Measurements from ENCODE around the gene ALAD. TPM values are rescaled to one million over a fixed set of nuclear protein-coding genes. Genes with fewer than 3 reads are reported as not detected.

ALAD gene
- total and polyA plus RNA-seq, 2 of the 13 experiments (the other 11 are each of a cell fraction or from before 2014, with no cell fraction given), result 21.8 to 30.1 TPM

- TF ChIP-seq ZBTB2 (CRISPR knock-in tag; IDR thresholded peaks at IDR 0.05; ENCODE audit: low read depth) (peak; percentile 52; the same call in 1 of the 2 replicates), U2AF2 (IDR thresholded peaks at IDR 0.05; ENCODE audit: low read depth, low read length) (no peak), MAX (IDR thresholded peaks at IDR 0.05) (peak; percentile 90), IRF9 (CRISPR knock-in tag; IDR thresholded peaks at IDR 0.05; ENCODE audit: borderline replicate concordance) (peak; percentile 47; the same call in 1 of the 2 replicates), TRIM24 (CRISPR knock-in tag; IDR thresholded peaks at IDR 0.05) (no peak), TFE3 (CRISPR knock-in tag; IDR thresholded peaks at IDR 0.05) (peak; percentile 38; the same call in 1 of the 2 replicates), ZNF263 (CRISPR knock-in tag; IDR thresholded peaks at IDR 0.05) (peak; percentile 35; the same call in 1 of the 2 replicates), HNF1B (CRISPR knock-in tag; IDR thresholded peaks at IDR 0.05) (peak; percentile 78), TGIF2 (CRISPR knock-in tag; IDR thresholded peaks at IDR 0.05) (peak; percentile 94), DZIP1 (CRISPR knock-in tag; IDR thresholded peaks at IDR 0.05) (no peak), ZNF768 (CRISPR knock-in tag; IDR thresholded peaks at IDR 0.05) (peak; percentile 88), ARNTL (CRISPR knock-in tag; IDR thresholded peaks at IDR 0.05) (peak; percentile 77; the same call in 1 of the 2 replicates), ZNF770 (CRISPR knock-in tag; IDR thresholded peaks at IDR 0.05) (peak; percentile 73), ATM (IDR thresholded peaks at IDR 0.05; ENCODE audit: borderline replicate concordance) (no peak), ZNF34 (CRISPR knock-in tag; IDR thresholded peaks at IDR 0.05; ENCODE audit: borderline replicate concordance) (no peak), E2F5 (CRISPR knock-in tag; conservative IDR thresholded peaks at IDR 0.05) (peak; percentile 83)
These were observed 60.9 kb downstream of the ALAD start, which contains the start of gene WDR31 (continued) for GRCh38 chr9:113340011-113340699.

Measured in HepG2 (cell line).